ENCODE data around the gene IGF2.
A peak's percentile ranks its signal among the peaks of the same experiment; 100 is the strongest.

The IGF2 gene

DNA sequence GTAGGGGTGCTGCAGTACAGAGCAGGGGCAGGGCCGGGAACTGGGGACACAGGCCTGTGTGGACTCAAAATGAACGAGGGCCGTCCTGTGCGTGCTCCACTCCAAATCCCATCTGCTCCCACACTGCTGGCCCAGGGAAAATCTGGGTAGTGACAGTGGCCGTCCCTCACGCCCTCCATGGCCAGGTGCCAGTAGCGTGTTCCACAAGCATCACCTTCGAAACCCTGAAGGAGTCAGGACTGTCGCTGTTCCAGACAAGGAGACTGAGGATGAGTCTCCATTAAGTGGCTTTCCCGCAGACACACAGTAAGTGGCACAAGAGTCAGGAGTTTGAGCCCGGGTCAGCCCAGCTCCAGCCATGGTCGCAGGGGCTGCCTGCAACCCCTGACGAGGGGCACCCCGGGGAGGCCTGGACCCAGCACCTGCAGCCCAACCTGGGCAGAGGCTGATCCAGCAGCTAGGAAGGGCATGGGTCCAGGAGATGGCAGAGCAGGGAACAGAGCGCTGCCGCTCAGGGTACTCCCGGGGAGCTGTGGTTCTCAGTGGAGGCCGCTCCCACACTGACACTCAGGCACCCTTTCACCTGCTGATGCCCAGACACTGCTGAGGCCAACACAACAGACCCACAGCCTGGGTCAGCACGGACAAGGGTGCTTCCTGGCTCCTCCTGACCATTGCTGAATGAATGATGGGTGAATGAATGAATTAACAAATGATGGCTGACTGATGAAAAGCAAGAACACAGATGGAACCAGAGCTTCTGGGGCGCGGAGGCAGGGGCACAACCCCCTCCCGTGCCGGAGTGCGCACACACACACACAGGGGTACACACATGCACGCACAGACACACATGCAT is 35.3 kb downstream of the IGF2 start:
- DNase-seq (ENCODE audit: low read depth in 2 of 2): no peak

- DNase-seq (ENCODE audit: low read depth in 2 of 2): no peak
These were observed 36.3 kb downstream of the IGF2 start for GRCh38 chr11:2102883-2103213.

DNA sequence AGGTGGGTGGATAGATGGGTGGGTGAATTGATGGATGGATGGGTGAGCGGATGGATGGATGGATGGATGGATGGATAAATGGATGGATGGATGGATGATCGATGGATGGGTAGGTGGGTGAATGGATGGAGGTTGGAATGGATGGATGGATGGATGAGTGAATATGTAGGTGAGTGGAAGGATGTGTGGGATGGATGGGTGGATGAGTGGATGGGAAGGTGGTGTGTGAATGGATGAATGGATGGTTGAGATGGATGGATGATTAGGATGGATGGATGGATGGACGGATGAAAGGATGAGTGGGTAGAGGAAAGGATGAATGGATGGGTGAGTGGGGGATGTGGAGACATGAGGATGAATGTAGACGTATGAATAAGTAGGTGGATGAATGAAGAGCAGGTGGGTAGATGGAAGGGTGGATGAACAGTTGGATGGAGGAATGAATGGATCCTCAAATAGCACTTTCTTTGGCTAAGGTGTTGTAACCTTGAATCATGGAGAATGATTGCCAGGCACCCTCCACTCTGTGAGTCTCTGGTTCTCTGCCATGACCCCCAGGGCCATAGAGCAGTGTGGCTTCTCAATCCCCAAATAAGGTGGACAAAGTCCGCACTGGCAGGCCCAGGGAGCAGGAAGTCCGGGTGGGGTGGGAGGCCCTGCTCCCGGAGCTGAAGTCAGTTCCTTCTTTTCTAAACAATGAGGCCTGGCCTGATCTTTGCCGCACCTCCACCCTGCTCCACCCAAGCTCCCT is 36.9 kb downstream of the IGF2 start:
- no peak for DNase-seq (ENCODE audit: low read depth in 2 of 2)

DNA sequence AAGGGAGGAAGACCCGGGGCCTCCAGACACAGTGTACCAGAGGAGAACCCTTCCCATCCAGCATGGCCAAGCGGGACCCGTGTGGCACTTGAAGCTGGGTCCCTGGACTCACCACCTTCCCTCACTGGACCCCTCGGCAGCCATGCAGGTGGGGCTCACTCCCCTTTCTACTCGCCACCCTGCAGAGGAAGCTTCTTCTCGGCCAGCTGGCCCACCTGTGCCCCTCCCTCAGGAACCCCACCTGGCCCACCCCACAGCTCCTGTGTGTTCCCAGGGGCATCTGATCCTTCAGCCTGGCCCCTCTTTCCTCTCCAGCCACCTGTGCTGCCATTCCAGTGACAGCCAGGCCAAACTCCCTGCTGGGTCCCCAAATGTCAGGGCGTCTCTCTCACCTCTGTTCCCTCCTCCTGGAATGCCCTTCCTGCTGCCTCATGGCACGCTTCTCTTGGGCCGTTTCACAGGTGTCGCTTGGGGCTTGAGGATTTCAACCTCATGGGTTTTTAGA is 38.0 kb downstream of the IGF2 start:
- DNase-seq (ENCODE audit: low read depth in 2 of 2): no peak

DNA sequence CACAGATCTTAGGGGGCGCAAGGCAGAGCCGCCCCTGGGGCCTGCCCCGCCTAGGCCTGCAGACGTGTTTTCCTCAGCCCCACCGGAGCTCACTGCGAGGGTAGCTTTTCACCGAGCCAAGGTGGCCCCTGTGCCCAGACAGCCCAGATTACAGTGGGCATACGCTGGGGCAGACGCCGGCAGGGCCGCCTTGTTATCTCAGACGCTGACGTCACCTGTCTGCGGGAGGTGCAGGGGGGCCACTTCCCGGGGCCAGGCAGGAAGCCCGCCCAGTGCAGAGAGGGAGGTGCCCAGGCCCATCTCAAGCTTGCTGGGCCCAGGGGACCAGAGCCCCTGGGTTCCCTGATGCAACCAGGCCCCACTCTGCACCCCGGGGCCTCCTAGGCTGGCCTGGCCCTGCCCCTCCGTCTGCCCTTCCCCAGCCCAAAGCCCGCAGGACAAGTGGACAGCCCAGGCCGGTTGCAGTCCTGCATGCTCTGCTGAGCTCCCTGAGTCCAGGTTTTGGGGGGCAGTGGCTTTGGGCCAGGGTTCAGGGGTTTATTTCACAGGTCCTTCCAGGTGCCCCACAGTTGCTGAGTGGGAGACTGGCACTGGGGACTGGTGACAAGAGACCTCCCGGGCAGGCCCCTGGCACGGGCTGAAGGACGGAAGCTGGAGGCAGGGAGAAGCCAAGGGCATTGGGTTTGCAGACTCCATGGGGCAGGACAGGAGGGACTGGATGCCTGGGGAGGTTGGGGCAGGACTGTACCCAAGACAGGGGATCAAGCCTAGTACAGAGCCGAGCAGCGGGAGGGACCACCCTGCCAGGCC is 38.6 kb downstream of the IGF2 start:
- DNase-seq (ENCODE audit: low read depth in 2 of 2): no peak

DNA sequence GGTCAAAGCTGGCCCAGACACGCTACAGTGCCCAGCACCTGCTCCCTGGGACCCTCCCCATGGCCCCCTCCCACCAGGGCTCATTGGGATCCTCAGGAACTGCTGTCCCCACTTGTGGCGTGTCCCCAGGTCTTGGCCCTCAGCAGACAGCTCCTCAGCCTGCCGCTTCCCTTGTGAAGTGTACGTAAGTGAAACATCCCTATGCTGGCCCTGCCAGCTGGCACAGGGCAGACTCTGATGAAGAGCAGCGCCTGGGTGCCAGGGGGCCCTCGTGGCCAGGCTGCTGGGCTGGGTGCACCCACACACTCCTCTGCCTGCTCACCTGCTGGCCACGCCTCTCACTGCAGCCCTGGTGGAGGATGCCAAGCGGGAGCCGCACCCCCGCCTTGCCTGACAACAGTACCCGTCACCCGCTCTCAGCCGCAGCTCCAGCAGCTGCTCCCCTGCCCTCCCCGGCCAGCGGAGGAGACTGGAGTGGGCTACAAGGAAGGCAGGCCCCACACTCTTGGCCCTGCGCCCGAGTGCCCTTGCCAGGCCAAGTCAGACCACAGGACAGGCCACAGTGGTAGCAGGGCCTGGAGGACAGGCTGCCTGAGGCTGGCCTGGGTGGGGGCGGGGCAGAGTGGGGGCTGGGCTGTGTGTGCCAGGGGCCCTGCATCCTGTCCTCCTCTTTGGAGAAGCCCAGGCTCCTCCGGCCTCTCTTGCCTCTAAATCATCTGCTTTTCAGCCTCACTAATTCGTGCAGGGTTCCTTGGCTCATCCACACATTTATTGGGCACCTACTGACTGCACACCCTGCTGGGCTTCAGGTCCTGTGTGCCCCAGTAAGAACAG is 39.5 kb downstream of the IGF2 start:
- no peak for DNase-seq (ENCODE audit: low read depth in 2 of 2)

DNA sequence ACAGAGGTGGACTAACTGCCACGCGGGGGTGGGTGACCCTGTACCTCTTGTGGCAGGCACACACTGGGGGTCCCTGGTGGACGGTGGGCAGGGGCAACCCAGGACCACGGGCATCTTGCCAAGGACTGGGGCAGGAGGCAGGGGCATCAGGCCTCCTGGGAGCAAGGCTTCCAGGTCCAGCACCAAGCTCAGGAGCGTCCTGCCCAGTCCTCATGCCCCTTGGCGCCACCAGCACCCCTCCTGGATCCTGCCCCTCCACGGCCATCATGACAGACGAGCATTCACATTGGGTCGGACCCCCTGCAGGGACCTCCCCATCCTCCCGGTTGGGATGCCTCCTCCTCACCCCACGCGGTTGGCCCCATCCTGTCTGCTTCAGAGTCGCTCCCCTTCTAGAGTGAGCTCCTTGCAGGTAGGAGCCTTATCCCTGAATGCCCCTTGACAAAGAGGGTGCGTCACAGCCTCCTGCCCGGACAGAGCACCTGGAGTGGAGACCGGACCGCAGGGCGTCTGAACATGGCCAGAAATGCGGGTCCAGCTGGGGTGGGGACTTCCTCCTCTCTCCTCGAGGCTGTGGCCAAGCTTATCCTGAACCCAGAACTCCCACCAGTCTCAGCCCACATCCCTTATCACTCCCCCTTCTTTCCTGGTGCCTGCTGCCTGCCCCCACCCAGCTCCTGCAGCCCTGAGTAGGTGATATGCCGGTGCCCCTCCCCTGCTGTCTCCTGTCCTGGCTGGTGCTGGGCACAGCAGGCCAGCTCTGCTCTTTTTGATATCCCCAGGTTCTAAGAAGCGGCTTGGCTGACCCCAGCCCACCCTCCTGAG is 40.3 kb downstream of the IGF2 start:
- no peak for DNase-seq (ENCODE audit: low read depth in 2 of 2)

GRCh38 chr11:2097998-2098690 is 41.0 kb downstream of the IGF2 start:
- DNase-seq (ENCODE audit: low read depth in 2 of 2): no peak

DNA sequence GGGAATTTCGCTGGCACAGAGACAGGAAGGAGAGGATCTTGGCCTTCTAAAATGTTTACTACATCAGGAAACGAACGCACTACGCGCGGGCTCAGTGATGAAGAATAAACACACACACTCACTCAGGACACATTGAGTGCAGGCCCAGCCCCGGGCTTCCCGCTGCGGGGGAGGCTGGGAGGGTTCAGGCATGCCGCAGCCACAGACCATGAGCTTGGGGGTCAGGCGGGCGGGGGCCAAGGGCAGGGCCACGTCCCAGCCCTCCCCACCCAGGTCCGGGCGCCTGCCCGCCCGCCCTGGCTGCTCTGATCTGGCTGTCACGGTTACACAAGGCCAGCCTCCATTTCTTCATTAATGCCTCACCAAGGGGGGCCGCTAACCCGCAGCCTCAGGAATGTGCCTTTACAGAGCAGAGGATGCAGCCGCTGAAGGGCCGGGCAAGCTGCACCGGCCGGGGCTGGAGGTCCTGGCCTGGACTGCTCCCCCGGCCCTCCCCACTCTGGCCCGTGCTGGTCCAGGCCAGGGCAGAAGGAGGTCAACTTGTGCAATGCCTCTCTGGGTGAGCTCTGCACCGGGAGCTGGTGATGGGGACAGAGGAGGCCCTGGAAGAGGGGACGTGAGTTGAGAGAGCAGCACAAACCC is 41.7 kb downstream of the IGF2 start:
- no peak for DNase-seq (ENCODE audit: low read depth in 2 of 2)

DNA sequence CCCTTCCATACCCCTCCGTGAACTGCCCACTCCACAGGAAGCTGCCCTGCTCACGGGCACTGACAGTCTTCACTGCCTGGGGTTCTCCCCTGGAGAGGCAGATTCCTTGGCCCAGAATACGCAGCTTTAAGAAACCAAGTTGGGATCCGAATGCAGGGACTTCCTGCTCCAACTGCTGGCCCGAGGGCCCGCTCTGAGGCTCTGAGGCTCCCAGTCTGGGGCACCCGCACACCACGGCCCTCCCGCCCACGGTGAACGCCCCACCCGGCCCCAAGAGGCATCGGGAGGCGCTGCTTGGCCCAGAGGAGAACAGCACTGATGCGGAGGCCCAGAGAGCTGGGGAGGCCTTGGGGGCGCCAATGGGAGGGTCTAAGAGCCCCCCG is 42.3 kb downstream of the IGF2 start:
- DNase-seq (ENCODE audit: low read depth in 2 of 2): no peak

- no peak for DNase-seq (ENCODE audit: low read depth in 2 of 2)
These were observed 42.9 kb downstream of the IGF2 start for GRCh38 chr11:2096011-2096918.

- DNase-seq (ENCODE audit: low read depth in 2 of 2): no peak
These were observed 43.6 kb downstream of the IGF2 start for GRCh38 chr11:2095542-2095941.

GRCh38 chr11:2095198-2095520 is 44.0 kb downstream of the IGF2 start:
- no peak for DNase-seq (ENCODE audit: low read depth in 2 of 2)

DNA sequence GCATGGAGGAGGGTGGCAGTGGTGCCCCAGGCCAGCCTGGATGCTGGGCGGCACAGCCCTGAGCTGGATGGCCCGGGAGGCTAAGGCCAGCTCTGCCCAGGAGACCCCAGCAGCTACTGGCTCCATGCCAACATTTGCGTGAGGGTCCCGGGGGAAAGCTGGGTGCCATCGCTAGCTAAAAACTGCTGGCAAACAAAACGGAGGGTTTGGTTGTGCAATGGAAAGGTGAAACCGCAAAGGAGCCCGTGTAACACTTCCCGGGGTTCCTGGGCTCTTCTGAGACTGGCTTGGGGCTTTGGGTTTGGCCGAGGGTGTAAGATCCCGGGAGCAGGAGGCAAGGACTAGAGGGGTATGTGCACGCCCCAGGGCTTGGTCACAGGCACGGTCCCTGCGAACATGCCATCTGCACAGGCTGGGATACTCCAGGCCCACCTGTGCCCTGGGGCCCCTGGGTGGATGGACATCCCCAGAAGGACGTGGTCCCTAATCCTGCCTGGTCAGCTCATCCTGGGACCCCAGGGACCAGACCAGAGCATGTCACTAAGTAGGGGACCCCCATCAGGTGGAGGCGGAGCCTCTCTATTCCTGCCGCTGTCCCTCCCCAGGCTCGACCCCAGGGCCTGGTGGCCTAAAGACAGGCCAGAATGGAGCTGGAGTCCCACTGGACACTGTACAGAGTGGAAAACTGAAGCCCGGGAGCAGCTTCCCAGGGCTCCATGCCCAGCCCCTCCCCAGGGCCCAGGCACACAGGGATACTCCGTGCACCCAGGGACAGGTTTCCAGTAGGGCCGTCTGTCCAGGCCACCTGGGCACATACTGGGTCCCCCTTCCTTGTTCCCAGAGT is 44.6 kb downstream of the IGF2 start:
- DNase-seq (ENCODE audit: low read depth in 2 of 2): no peak

- DNase-seq (ENCODE audit: low read depth in 2 of 2): no peak
These were observed 45.4 kb downstream of the IGF2 start for GRCh38 chr11:2093575-2094353.

DNA sequence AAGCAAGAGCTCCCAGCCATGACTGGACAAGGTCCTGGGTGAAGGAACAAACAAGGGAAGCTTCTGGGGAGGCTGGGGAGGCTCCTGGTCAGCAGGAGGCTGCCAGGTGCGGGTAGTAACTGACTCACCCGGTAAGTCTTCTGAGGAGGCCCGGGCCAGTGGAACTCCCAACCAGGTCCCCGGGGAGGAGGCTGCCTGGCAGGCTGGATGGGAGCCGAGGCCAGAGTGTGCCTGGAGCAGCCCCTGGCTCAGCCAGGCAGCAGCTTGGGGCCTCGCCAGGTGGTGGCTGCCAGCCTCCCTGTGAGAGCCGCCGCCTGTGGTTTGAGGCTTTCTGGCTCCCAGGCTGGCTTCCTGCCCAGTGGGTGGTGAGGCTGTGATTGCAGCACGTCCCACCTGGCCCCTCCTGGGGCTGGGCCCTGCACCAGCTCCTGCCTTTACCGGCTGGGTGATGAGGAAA is 46.2 kb downstream of the IGF2 start:
- peak in 1 of 2 experiments; percentile 33 for DNase-seq (ENCODE audit: low read depth in 2 of 2)

- DNase-seq (ENCODE audit: low read depth in 2 of 2): no peak
These were observed 46.7 kb downstream of the IGF2 start for GRCh38 chr11:2092464-2092910.

Data from stimulated activated CD4-positive, alpha-beta T cell treated with anti-CD3 and anti-CD28 coated beads, Interleukin-12 subunit alpha, Interleukin-12 subunit beta, amount 100 ng/mL, for 24 hours (primary cell).